HEK293 (cell line): Measurements from ENCODE around the gene ATP2A2.

Experiments used
- GLI2 ChIP-seq: fragments of 450-650 bp; formaldehyde crosslinking; IDR thresholded peaks from 2 replicates; pipeline ENCODE4; 2017; ENCODE audit warnings: missing biosample characterization, missing genetic modification characterization, low read depth, borderline replicate concordance
- KLF10 ChIP-seq: fragments of 450-650 bp; IDR thresholded peaks from 2 replicates; pipeline ENCODE4 v1.5.1; 2018; ENCODE audit warnings: missing biosample characterization, mild to moderate bottlenecking, missing genetic modification characterization
- MEIS1 ChIP-seq: sonication (generic); formaldehyde crosslinking; IDR thresholded peaks from 2 replicates; pipeline ENCODE4 v1.8.1; 2022; ENCODE audit warnings: missing genetic modification reagents, mild to moderate bottlenecking, borderline replicate concordance
- SP7 ChIP-seq: fragments of 450-650 bp; formaldehyde crosslinking; IDR thresholded peaks from 2 replicates; pipeline ENCODE4 v1.5.1; 2016; ENCODE audit warnings: missing biosample characterization, missing genetic modification characterization
- TRIM28 ChIP-seq: IDR thresholded peaks from 2 replicates; pipeline ENCODE4 v1.6.1; 2011; ENCODE audit warnings: low read length, control low read depth, borderline replicate concordance
- ZBTB1 ChIP-seq: fragments of 450-650 bp; formaldehyde crosslinking; IDR thresholded peaks from 2 replicates; pipeline ENCODE4 v1.5.1; 2016; ENCODE audit warnings: missing biosample characterization, missing genetic modification characterization
- ZEB2 ChIP-seq: fragments of 450-650 bp; formaldehyde crosslinking; IDR thresholded peaks from 2 replicates; pipeline ENCODE4 v1.5.1; 2016; ENCODE audit warnings: missing biosample characterization, missing genetic modification characterization
- ZFHX2 ChIP-seq: fragments of 450-650 bp; formaldehyde crosslinking; conservative IDR thresholded peaks from 2 replicates; pipeline ENCODE4 v1.5.1; 2016; ENCODE audit warnings: missing biosample characterization, missing genetic modification characterization
- ZNF174 ChIP-seq: fragments of 450-650 bp; formaldehyde crosslinking; IDR thresholded peaks from 2 replicates; pipeline ENCODE4 v1.5.0; 2017; ENCODE audit warnings: missing biosample characterization, mild to moderate bottlenecking, missing genetic modification characterization
- ZNF2 ChIP-seq: fragments of 450-650 bp; formaldehyde crosslinking; IDR thresholded peaks from 2 replicates; pipeline ENCODE4 v1.5.1; 2016; ENCODE audit warnings: missing biosample characterization, missing genetic modification characterization
- ZNF266 ChIP-seq: fragments of 450-650 bp; formaldehyde crosslinking; IDR thresholded peaks from 2 replicates; pipeline ENCODE4 v1.5.1; 2016; ENCODE audit warnings: missing biosample characterization, missing genetic modification characterization, low read depth
- ZNF292 ChIP-seq: fragments of 450-650 bp; formaldehyde crosslinking; IDR thresholded peaks from 2 replicates; pipeline ENCODE4 v1.5.1; 2016; ENCODE audit warnings: low read depth, missing biosample characterization, missing genetic modification characterization, borderline replicate concordance
- ZNF391 ChIP-seq: fragments of 450-650 bp; formaldehyde crosslinking; IDR thresholded peaks from 2 replicates; pipeline ENCODE4 v1.5.1; 2016; ENCODE audit warnings: low read depth, missing biosample characterization, missing genetic modification characterization, borderline replicate concordance
- ZNF404 ChIP-seq: fragments of 450-650 bp; formaldehyde crosslinking; IDR thresholded peaks from 2 replicates; pipeline ENCODE4 v1.5.1; 2017; ENCODE audit warnings: missing biosample characterization, missing genetic modification characterization
- ZNF501 ChIP-seq: fragments of 450-650 bp; formaldehyde crosslinking; IDR thresholded peaks from 2 replicates; pipeline ENCODE4 v1.5.1; 2016; ENCODE audit warnings: missing biosample characterization, missing genetic modification characterization
- ZNF514 ChIP-seq: fragments of 450-650 bp; formaldehyde crosslinking; IDR thresholded peaks from 2 replicates; pipeline ENCODE4 v1.5.1; 2016; ENCODE audit warnings: missing biosample characterization, missing genetic modification characterization
- ZNF548 ChIP-seq: fragments of 450-650 bp; formaldehyde crosslinking; IDR thresholded peaks from 2 replicates; pipeline ENCODE4 v1.5.1; 2016; ENCODE audit warnings: missing biosample characterization, missing genetic modification characterization
- ZNF561 ChIP-seq: fragments of 450-650 bp; IDR thresholded peaks from 2 replicates; pipeline ENCODE4 v1.5.1; 2018; ENCODE audit warnings: missing biosample characterization, missing genetic modification characterization, borderline replicate concordance
- ZNF623 ChIP-seq: fragments of 450-650 bp; formaldehyde crosslinking; IDR thresholded peaks from 2 replicates; pipeline ENCODE4 v1.5.1; 2016; ENCODE audit warnings: missing biosample characterization, missing genetic modification characterization
- ZNF660 ChIP-seq: fragments of 450-650 bp; IDR thresholded peaks from 2 replicates; pipeline ENCODE4 v1.5.1; 2018; ENCODE audit warnings: missing biosample characterization, mild to moderate bottlenecking, missing genetic modification characterization
- ZNF776 ChIP-seq: fragments of 450-650 bp; formaldehyde crosslinking; IDR thresholded peaks from 2 replicates; pipeline ENCODE4 v1.5.0; 2017; ENCODE audit warnings: missing biosample characterization, missing genetic modification characterization, borderline replicate concordance
- ZNF785 ChIP-seq: fragments of 450-650 bp; formaldehyde crosslinking; IDR thresholded peaks from 2 replicates; pipeline ENCODE4 v1.5.1; 2016; ENCODE audit warnings: missing biosample characterization, missing genetic modification characterization
- ZNF837 ChIP-seq: fragments of 450-650 bp; formaldehyde crosslinking; IDR thresholded peaks from 2 replicates; pipeline ENCODE4 v1.5.1; 2016; ENCODE audit warnings: missing biosample characterization, missing genetic modification characterization
- ZXDB ChIP-seq: fragments of 450-650 bp; formaldehyde crosslinking; IDR thresholded peaks from 2 replicates; pipeline ENCODE4 v1.5.1; 2016; ENCODE audit warnings: missing biosample characterization, missing genetic modification characterization
- TF ChIP-seq, protein P1 (sequence below): fragments of 450-650 bp; formaldehyde crosslinking; IDR thresholded peaks from 2 replicates; pipeline ENCODE4 v1.5.0; 2017; ENCODE audit warnings: missing biosample characterization, missing genetic modification characterization, borderline replicate concordance
- TF ChIP-seq, protein P2 (sequence below): fragments of 450-650 bp; formaldehyde crosslinking; IDR thresholded peaks from 2 replicates; pipeline ENCODE4 v1.5.1; 2016; ENCODE audit warnings: missing biosample characterization, missing genetic modification characterization
- TF ChIP-seq, protein P3 (sequence below): fragments of 450-650 bp; formaldehyde crosslinking; conservative IDR thresholded peaks from 2 replicates; pipeline ENCODE4 v1.5.1; 2016; ENCODE audit warnings: low read depth, missing biosample characterization, missing genetic modification characterization
- TF ChIP-seq, protein P4 (sequence below): fragments of 450-650 bp; formaldehyde crosslinking; IDR thresholded peaks from 2 replicates; pipeline ENCODE4 v1.5.1; 2016; ENCODE audit warnings: missing biosample characterization, missing genetic modification characterization

ATP2A2 gene

DNA sequence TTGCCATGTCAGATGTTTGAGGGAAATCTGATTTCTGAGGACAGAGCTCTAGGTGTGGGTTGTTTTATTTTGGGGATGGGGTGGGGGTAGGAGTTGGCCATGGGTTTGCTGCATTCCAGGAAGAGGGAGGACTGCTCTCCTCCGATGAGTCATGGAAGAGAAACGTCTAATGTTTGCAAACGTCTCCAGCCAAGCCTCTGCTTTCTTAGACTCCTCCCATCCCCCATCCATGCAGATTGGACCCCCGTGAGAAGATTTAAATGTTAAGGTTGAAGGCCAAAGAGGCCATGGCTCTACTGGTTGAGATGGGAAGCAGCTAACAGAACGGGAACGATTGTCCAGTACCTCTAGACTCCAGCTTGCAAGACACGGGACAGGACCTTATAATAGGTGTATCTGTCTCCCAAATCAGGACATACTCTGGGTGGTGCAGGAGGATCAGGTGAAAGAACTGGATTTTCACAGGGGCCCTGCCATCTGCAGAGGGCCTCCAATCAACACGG lies 11.4 kb upstream of the ATP2A2 start (continued):
- TF ChIP-seq, protein P1, sequence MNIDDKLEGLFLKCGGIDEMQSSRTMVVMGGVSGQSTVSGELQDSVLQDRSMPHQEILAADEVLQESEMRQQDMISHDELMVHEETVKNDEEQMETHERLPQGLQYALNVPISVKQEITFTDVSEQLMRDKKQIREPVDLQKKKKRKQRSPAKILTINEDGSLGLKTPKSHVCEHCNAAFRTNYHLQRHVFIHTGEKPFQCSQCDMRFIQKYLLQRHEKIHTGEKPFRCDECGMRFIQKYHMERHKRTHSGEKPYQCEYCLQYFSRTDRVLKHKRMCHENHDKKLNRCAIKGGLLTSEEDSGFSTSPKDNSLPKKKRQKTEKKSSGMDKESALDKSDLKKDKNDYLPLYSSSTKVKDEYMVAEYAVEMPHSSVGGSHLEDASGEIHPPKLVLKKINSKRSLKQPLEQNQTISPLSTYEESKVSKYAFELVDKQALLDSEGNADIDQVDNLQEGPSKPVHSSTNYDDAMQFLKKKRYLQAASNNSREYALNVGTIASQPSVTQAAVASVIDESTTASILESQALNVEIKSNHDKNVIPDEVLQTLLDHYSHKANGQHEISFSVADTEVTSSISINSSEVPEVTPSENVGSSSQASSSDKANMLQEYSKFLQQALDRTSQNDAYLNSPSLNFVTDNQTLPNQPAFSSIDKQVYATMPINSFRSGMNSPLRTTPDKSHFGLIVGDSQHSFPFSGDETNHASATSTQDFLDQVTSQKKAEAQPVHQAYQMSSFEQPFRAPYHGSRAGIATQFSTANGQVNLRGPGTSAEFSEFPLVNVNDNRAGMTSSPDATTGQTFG (tag by site-specific recombination) = no peak
- no peak for TF ChIP-seq ZNF391 (tag by site-specific recombination)
- no peak for TF ChIP-seq ZBTB1 (tag by site-specific recombination)
- TF ChIP-seq, protein P2, sequence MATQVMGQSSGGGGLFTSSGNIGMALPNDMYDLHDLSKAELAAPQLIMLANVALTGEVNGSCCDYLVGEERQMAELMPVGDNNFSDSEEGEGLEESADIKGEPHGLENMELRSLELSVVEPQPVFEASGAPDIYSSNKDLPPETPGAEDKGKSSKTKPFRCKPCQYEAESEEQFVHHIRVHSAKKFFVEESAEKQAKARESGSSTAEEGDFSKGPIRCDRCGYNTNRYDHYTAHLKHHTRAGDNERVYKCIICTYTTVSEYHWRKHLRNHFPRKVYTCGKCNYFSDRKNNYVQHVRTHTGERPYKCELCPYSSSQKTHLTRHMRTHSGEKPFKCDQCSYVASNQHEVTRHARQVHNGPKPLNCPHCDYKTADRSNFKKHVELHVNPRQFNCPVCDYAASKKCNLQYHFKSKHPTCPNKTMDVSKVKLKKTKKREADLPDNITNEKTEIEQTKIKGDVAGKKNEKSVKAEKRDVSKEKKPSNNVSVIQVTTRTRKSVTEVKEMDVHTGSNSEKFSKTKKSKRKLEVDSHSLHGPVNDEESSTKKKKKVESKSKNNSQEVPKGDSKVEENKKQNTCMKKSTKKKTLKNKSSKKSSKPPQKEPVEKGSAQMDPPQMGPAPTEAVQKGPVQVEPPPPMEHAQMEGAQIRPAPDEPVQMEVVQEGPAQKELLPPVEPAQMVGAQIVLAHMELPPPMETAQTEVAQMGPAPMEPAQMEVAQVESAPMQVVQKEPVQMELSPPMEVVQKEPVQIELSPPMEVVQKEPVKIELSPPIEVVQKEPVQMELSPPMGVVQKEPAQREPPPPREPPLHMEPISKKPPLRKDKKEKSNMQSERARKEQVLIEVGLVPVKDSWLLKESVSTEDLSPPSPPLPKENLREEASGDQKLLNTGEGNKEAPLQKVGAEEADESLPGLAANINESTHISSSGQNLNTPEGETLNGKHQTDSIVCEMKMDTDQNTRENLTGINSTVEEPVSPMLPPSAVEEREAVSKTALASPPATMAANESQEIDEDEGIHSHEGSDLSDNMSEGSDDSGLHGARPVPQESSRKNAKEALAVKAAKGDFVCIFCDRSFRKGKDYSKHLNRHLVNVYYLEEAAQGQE = no peak
- TF ChIP-seq ZNF623 (tag by site-specific recombination) = no peak
- no peak for TF ChIP-seq ZNF404
- no peak for TF ChIP-seq ZNF514 (tag by site-specific recombination)
- TF ChIP-seq ZNF266 (tag by site-specific recombination) = no peak
- TF ChIP-seq, protein P3, sequence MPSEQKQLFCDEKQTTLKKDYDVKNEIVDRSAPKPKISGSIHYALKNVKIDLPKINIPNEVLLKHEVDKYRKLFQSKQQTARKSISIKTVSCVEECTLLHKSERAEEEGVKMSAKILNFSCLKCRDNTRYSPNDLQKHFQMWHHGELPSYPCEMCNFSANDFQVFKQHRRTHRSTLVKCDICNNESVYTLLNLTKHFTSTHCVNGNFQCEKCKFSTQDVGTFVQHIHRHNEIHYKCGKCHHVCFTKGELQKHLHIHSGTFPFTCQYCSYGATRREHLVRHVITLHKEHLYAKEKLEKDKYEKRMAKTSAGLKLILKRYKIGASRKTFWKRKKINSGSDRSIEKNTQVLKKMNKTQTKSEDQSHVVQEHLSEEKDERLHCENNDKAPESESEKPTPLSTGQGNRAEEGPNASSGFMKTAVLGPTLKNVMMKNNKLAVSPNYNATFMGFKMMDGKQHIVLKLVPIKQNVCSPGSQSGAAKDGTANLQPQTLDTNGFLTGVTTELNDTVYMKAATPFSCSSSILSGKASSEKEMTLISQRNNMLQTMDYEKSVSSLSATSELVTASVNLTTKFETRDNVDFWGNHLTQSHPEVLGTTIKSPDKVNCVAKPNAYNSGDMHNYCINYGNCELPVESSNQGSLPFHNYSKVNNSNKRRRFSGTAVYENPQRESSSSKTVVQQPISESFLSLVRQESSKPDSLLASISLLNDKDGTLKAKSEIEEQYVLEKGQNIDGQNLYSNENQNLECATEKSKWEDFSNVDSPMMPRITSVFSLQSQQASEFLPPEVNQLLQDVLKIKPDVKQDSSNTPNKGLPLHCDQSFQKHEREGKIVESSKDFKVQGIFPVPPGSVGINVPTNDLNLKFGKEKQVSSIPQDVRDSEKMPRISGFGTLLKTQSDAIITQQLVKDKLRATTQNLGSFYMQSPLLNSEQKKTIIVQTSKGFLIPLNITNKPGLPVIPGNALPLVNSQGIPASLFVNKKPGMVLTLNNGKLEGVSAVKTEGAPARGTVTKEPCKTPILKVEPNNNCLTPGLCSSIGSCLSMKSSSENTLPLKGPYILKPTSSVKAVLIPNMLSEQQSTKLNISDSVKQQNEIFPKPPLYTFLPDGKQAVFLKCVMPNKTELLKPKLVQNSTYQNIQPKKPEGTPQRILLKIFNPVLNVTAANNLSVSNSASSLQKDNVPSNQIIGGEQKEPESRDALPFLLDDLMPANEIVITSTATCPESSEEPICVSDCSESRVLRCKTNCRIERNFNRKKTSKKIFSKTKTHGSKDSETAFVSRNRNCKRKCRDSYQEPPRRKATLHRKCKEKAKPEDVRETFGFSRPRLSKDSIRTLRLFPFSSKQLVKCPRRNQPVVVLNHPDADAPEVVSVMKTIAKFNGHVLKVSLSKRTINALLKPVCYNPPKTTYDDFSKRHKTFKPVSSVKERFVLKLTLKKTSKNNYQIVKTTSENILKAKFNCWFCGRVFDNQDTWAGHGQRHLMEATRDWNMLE (tag by site-specific recombination) = no peak
- no peak for TF ChIP-seq ZNF776 (tag by site-specific recombination)
- no peak for TF ChIP-seq ZXDB (tag by site-specific recombination)
- TF ChIP-seq ZNF548 (tag by site-specific recombination) = no peak
- no peak for TF ChIP-seq ZNF660 (tag by site-specific recombination)
- TF ChIP-seq ZNF292 (tag by site-specific recombination) = no peak
- TF ChIP-seq, protein P4, sequence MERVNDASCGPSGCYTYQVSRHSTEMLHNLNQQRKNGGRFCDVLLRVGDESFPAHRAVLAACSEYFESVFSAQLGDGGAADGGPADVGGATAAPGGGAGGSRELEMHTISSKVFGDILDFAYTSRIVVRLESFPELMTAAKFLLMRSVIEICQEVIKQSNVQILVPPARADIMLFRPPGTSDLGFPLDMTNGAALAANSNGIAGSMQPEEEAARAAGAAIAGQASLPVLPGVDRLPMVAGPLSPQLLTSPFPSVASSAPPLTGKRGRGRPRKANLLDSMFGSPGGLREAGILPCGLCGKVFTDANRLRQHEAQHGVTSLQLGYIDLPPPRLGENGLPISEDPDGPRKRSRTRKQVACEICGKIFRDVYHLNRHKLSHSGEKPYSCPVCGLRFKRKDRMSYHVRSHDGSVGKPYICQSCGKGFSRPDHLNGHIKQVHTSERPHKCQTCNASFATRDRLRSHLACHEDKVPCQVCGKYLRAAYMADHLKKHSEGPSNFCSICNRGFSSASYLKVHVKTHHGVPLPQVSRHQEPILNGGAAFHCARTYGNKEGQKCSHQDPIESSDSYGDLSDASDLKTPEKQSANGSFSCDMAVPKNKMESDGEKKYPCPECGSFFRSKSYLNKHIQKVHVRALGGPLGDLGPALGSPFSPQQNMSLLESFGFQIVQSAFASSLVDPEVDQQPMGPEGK (tag by site-specific recombination) = peak; percentile 21; the same call in 1 of the 2 replicates
- no peak; the same call in 1 of the 2 replicates for TF ChIP-seq KLF10
- TF ChIP-seq MEIS1 (CRISPR knock-in tag) = no peak
- TF ChIP-seq ZNF174 = no peak
- peak; percentile 32; the same call in 1 of the 2 replicates for TF ChIP-seq ZEB2 (tag by site-specific recombination)
- TF ChIP-seq TRIM28 = no peak
- no peak for TF ChIP-seq ZNF561 (tag by site-specific recombination)
- TF ChIP-seq ZFHX2 (tag by site-specific recombination) = peak; percentile 32; the same call in 1 of the 2 replicates
- TF ChIP-seq ZNF2 = no peak
- TF ChIP-seq ZNF501 (tag by site-specific recombination) = 0 out of 2 replicates have a peak, but pooled peaks have one; percentile 11
- no peak for TF ChIP-seq ZNF785 (tag by site-specific recombination)
- TF ChIP-seq GLI2 (tag by site-specific recombination) = no peak
- peak; percentile 55 for TF ChIP-seq SP7
- no peak for TF ChIP-seq ZNF837 (tag by site-specific recombination)
